Esophagus mucosa (tissue), 1 donor: ENCODE data around the gene CLDN8. TPM values are rescaled to one million over a fixed set of nuclear protein-coding genes. Genes with fewer than 3 reads are reported as not detected.

Experiments
- ATAC-seq: fragments of 200-7000 bp; cut with Tn5 transposase; one replicate; pipeline ENCODE4 v1.9.1; 2020
- total RNA-seq: library from RNA; stranded (reverse); gene quantifications from one replicate; pipeline ENCODE4 v1.2.4, GENCODE V29; 2023
- donor health status: DM: yes; HTN: yes; CAD: no.

CLDN8 gene
- total RNA-seq, result 1.6 TPM

- ATAC-seq, result peak; percentile 96
These were observed at the start of gene CLDN8 for GRCh38 chr21:30216041-30216723. CLDN8 (minus strand) TSS chr21:30216097; CDS start chr21:30215925, 172 bp downstream.

DNA sequence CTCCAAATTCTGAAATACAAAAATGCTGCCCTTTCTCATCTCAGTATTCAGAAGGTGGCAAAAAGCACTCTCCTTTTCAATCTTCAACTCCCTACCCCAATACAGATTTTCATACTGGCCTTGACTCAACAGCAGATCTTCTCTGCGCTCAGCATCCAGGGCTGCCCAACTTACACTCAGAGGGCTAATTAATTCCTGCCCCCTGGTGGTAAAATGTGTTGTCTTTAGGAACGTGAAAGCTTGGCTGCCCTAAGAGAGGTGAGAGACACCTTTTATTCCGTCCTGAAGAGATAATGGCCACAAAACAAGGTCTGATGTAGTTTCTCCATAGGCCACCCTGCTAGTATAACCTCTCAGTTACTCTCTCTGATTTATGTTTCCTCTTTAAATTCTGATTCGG, 41.9 kb upstream of the CLDN8 start:
- ATAC-seq, result peak; percentile 51

DNA sequence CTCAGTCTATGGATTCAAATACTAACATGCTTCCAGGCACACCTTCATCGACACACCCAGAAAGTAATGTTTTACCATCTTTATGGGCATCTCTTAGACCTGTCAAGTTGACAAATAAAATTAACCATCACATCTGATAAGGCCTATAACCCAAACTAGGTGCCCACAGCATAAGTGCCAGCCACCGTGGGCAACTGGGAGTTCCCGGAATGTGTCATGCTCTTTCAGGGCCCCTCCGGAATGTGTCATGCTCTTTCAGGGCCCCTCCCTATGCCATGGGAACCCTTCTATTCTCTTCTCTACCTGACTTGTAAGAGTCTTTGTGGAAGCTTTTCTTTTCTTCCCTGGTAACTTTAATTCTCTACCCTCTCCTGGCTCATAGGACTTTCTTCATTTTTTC, 40.2 kb upstream of the CLDN8 start:
- peak; percentile 20 for ATAC-seq

DNA sequence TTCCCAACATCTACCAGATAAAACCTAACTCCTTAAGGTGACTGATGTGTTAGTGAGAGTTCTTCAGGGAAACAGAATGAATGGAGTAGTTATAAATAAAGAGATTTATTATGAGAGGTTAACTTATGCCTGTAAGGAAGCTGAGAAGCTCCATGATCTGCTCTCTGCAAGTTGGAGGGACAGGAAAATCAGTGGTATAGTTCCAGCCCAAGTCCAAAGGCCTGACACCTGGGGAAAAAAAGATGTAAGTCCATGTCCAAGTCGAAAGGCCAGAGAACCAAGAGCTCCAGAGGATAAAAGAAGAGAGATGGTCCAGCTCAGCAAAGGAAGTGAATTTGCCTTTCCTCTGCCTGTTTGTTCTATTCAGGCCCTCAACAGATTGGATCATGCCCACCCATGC, 39.8 kb upstream of the CLDN8 start:
- no peak for ATAC-seq

- peak; percentile 48 for ATAC-seq
These were observed 35.9 kb upstream of the CLDN8 start for GRCh38 chr21:30251781-30252180.

DNA sequence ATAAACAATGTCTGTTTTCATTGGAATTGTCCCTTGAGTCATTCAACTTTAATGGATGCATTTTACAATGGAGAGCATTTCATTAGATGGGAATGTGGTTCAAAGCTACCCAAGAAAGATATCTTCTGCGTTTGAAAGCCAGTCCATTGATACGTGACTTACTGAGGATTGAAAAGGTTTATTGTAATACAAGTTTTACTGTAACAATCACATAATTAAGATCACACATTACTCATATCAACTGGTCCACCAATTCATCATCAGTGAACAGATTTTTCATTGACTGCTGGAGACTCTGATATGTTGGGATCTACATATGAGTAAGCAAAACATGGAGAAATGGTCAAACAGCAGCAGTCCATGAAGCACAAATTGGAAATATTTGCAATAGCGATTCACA, 34.0 kb upstream of the CLDN8 start:
- no peak for ATAC-seq

- no peak for ATAC-seq
These were observed 32.9 kb upstream of the CLDN8 start for GRCh38 chr21:30248844-30249243.

- no peak for ATAC-seq
These were observed 29.2 kb upstream of the CLDN8 start for GRCh38 chr21:30245061-30245460.

DNA sequence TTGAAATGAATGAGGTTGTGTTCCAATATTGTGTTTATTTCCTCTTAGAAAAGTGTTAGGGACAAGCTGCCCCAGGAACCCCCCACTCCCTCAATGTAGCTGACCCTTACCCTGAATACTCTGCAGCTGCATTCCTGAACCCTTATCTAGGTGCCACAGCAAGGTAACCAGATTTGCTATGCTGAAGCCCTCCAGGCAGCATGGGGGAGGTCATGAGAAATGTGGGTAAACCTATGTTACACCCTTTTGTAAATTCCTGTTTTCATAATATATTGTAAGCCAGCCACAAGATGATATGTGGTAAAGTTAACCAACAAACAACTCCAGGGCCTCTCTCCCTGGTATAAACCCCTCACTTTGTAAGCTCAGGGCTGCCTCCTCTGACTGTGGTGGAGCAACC, 27.8 kb upstream of the CLDN8 start:
- no peak for ATAC-seq

- peak; percentile 36 for ATAC-seq
These were observed 24.8 kb upstream of the CLDN8 start for GRCh38 chr21:30240661-30241060.

- no peak for ATAC-seq
These were observed 22.3 kb upstream of the CLDN8 start for GRCh38 chr21:30238168-30238567.

DNA sequence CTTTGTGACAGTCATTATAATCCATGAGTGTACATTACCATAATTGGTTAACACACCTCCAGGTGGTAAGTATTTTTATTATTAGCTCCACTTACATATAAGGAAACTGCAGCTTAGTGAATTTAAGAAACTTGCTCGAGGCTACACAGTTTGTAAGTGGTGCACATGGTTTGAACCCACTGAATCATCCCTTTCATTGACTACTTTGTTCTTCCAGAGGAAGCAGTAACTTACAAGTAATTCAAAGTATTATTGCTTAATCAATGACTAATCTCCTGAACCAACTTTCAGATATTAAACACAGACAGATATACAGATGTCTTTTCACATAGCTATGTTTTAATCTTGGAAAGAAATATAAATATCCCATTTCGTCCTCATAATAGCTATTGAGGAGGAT, 18.7 kb upstream of the CLDN8 start:
- ATAC-seq, result peak; percentile 96

GRCh38 chr21:30234050-30234449, 18.2 kb upstream of the CLDN8 start:
- no peak for ATAC-seq

- no peak for ATAC-seq
These were observed 17.5 kb upstream of the CLDN8 start for GRCh38 chr21:30233228-30234020.

DNA sequence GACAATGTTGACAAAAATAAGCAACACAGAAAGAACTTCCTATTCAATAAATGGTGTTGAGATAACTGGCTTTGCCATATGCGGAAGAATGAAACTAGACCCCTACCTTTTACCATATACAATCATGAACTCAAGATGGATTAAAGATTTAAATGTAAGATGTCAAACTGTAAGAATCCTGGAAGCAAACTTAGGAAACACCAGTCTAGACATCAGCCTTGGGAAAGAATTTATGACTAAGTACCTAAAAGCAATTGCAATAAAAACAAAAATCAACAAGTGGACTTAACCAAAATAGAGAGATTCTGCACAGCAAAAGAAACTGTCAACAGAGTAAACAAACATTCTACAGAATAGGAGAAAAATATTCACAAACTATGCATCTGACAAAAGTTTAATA, 16.1 kb upstream of the CLDN8 start:
- no peak for ATAC-seq

DNA sequence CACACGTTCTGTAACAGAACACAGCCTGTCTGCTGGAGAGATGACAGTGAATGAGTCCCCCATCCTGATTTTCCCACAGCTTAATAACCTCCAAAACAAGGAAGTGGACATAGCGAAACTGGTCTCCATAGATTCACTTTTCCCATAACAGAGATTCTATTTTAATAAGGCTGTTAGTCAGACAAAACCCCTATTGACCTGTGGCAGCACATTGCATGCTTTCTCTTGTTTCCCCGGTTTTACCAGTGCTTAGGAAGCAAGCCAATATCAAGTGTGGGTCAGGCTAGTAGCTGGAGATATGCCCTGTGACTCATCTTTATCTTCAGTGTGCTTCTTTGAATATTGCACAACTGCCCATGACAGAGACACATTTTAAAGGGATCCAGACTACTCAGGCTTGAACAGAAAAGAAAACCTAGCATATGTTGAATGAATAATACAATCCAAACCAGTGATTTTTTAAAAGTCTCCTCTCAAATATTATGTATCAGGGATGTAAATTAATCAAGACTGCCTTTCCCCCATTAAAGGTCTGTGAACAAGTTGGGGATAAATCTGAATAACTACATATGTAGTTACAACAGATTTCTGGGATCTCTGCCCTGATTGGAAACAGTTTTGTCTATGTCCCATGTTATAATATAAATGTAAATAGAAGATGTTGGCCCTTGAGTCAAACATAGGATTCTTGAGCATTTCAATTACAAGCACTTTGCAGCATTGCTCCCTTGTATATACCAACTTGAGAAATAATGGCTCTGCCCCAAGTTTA, 11.9 kb upstream of the CLDN8 start:
- ATAC-seq, result peak; percentile 99

DNA sequence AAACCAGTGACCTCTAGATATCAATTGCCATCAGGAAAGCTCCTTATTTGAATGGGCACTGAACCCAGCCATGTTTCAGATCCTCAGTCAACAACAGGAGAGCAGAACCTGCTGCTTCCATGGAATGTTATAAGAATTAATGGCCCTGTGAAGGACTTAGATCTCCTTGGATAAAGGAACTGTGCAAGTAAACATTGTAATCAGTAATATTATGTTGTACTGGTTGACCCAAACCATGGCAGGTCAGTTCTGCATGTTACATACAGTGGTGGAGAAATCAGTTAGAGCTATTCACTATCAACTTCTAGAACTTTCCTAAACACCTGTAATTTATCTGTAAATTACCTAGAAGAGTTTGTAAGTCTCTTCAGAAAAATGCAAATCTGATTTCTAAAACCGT, 11.2 kb upstream of the CLDN8 start:
- no peak for ATAC-seq

GRCh38 chr21:30223596-30223995, 7.7 kb upstream of the CLDN8 start:
- ATAC-seq, result no peak

DNA sequence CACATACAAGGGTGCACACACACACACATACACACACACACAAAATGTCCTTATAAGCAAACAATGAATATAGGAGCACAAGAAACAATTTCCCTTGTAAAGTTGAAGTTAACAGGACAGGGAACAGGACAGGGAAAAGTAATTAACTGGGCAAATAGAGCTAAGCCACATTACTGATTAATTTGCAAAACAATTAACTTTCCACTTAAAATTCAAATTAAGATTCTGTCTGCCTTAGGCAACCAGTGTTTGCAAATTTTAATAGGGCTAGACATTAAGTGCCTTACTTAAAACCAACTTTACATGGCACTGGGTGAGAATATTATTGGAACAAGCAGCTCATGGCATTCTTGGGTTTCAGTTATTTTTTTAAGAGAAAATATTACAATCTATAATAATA, 6.8 kb upstream of the CLDN8 start:
- no peak for ATAC-seq

DNA sequence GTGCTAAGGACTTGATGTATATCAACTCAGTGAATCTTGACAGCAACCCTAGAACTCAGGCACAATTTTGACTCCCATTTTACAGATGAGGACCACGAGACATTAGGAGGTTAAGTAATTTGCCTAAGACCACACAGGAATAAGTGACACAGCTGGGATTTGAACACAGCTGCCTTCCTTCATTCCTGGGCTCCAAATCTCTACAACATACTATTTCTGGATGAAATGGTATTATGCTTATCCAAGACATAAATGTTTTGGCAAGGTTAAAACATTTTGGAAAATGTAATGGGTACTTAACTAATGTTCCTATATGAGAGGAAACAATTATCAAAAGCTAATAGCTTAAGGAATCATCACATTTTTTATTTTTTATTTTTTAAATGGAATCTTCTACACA, 4.8 kb downstream of the CLDN8 start:
- ATAC-seq, result no peak

DNA sequence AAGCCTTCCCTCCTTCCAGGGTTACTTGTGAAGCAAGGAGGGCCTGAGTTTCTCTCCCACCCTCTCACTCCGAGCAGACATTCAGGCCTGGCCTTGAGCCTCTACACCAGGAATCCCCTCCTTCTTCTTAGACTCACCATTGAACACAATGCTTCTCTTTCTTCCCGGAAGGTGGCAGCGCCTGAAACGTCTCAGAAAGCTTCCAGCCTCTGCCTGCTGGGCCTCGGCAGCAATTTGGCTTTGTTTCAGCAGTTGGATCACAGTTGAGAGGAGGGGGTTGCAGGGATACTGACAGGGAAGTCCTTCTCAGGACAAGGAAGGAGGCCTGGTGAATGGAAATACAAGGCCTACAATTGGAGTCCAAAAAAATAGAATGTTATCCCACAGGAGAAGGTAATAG, 6.3 kb downstream of the CLDN8 start:
- no peak for ATAC-seq

- no peak for ATAC-seq
These were observed 8.7 kb downstream of the CLDN8 start for GRCh38 chr21:30207252-30207579.

DNA sequence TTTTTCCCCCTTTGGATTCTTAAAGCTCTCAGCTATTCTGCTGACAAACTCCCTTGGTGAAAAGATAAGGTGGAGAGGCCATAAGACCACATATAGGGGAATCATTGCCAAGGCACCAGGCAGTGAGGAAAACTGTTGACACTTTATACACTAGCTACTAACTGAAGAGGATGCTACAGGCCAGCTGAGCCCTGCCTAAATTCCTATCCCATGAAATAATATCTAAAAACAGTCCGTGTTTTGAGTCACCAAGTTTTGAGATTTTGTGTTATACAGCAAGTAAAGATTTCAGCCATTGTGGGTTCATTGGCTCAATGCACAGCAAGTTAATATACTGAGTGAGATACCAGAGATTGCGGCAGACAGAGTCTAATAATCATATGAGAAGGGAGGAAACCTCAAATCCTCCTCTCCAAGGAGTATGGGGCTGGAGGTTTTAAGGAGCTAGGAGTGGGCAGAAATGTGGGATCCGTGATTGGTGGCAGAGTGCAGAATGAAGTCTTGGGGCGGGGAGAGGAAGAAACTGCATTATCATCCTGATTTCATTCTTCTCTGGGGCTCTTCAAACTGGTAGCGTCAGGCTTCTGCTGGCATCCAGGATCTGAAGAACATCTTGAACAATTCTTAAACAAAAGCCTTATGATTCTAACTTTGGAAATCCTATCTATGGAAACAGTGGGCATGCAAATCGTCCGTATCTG, 9.2 kb downstream of the CLDN8 start:
- ATAC-seq, result no peak
